PC-9 (cell line): Measurements from ENCODE around the gene RILP. TPM values are rescaled to one million over a fixed set of nuclear protein-coding genes. Genes with fewer than 3 reads are reported as not detected.
A peak's percentile ranks its signal among the peaks of the same experiment; 100 is the strongest.
"Not testable (repeated sequence)": the region's sequence is repeated elsewhere in the genome, so short reads cannot be mapped to it uniquely, and the experiment has no call there.

Experiments used
- BruUV-seq: library from RNA; stranded (reverse); fragments of 400-500 nt; replicated peaks from 2 replicates; lab custom pipeline; 2021; lab: Mats Ljungman, UMichigan
- CTCF ChIA-PET: fragments of 300-600 bp; sonication (Branson Sonifier 250); formaldehyde crosslinking; loops from one replicate; lab custom pipeline; 2022; ENCODE audit warnings: antibody characterized with exemption; lab: Charles Lee
- POLR2A ChIA-PET: fragments of 300-600 bp; sonication (Branson Sonifier 250); formaldehyde crosslinking; loops from one replicate; lab custom pipeline; 2022; ENCODE audit warnings: antibody characterized with exemption; ENCODE audit not compliant: unreplicated experiment; lab: Charles Lee
- DNase-seq, 2 experiments: peaks; one replicate each; pipeline versions ENCODE4 v3.0.0 to v3.0.0-alpha.2; 2015 to 2022; ENCODE audit warnings: mixed read lengths in 1 of 2
- H2AFZ ChIP-seq: fragments of 200-600 bp; sonication (generic); 2 replicates; pipeline ENCODE4 v1.8.1; 2017; ENCODE audit warnings: antibody characterized with exemption
- H3F3A ChIP-seq: fragments of 200-600 bp; sonication (generic); 2 replicates; pipeline ENCODE4 v1.8.1; 2017; ENCODE audit warnings: antibody characterized with exemption, mild to moderate bottlenecking, low read depth; ENCODE audit not compliant: insufficient read depth
- H3K27ac ChIP-seq: fragments of 200-600 bp; sonication (generic); 2 replicates; pipeline ENCODE4 v1.6.1; 2016; ENCODE audit warnings: mixed run types
- H3K27me3 ChIP-seq: fragments of 200-600 bp; sonication (generic); 2 replicates; pipeline ENCODE4 v1.6.1; 2016; ENCODE audit warnings: low read depth, mixed run types; ENCODE audit not compliant: insufficient read depth
- H3K36me3 ChIP-seq: fragments of 200-600 bp; sonication (generic); 2 replicates; pipeline ENCODE4 v1.6.1; 2016; ENCODE audit warnings: low read depth, mixed run types
- H3K4me1 ChIP-seq: fragments of 200-600 bp; sonication (generic); replicated peaks from 2 replicates; pipeline ENCODE4 v1.6.1; 2016; ENCODE audit warnings: mixed run types; ENCODE audit not compliant: insufficient read depth
- H3K4me2 ChIP-seq: fragments of 200-600 bp; sonication (generic); 2 replicates; pipeline ENCODE4 v1.6.1; 2017; ENCODE audit warnings: mixed run types
- H3K4me3 ChIP-seq: fragments of 200-600 bp; sonication (generic); 2 replicates; pipeline ENCODE4 v1.6.1; 2016; ENCODE audit warnings: mixed run types
- H3K79me2 ChIP-seq: fragments of 200-600 bp; sonication (generic); 2 replicates; pipeline ENCODE4 v1.6.1; 2017; ENCODE audit warnings: low read depth, mixed run types
- H3K9me2 ChIP-seq: fragments of 200-600 bp; sonication (generic); 2 replicates; pipeline ENCODE4 v1.8.1; 2017; ENCODE audit warnings: mild to moderate bottlenecking; ENCODE audit not compliant: insufficient read depth
- H3K9me3 ChIP-seq: fragments of 200-600 bp; sonication (generic); 2 replicates; pipeline ENCODE4 v1.8.1; 2016; ENCODE audit warnings: low read depth; ENCODE audit not compliant: insufficient read depth
- H4K20me1 ChIP-seq: fragments of 200-600 bp; sonication (generic); 2 replicates; pipeline ENCODE4 v1.8.1; 2017; ENCODE audit not compliant: insufficient read depth
- CTCF ChIP-seq: fragments of 200-600 bp; sonication (generic); conservative IDR thresholded peaks from 2 replicates; pipeline ENCODE4 v1.6.1; 2017; ENCODE audit warnings: mixed run types, antibody characterized with exemption, mild to moderate bottlenecking, moderate library complexity
- EZH2 ChIP-seq: fragments of 200-600 bp; sonication (generic); IDR thresholded peaks from 2 replicates; pipeline ENCODE4 v1.8.0; 2017; ENCODE audit warnings: antibody characterized with exemption, low read depth
- intact Hi-C: fragments of 100-400 bp; cut with micrococcal nuclease; formaldehyde crosslinking; loops from one replicate; pipeline ENCODE4 v1.10.0; 2022; ENCODE audit not compliant: unreplicated experiment
- total RNA-seq: library from RNA; stranded (reverse); gene quantifications from 2 replicates; pipeline ENCODE4 v1.2.3, GENCODE V29; 2021

RILP gene
- total RNA-seq, 1 experiment from 2014 or later = 9.6 TPM

GRCh38 chr17:1676401-1676800, 26.7 kb upstream of the RILP start:
- no peak for DNase-seq
- Histone ChIP-seq H3K36me3 (peaks cover 82% of the 10 kb centered on the region), H3K9me2 (no peaks in the 10 kb centered on the region), H3K4me2 (no peak overlapping the region), H3K4me1 (no peaks in the 10 kb centered on the region), H3K9me3 (no peaks in the 10 kb centered on the region), H3K27me3 (no peaks in the 10 kb centered on the region), H2AFZ (no peak overlapping the region), H3K4me3 (no peak overlapping the region), H4K20me1 (peaks cover 28% of the 10 kb centered on the region; the same call in 1 of the 2 replicates), H3F3A (peaks cover 38% of the 10 kb centered on the region), H3K79me2 (peaks cover 23% of the 10 kb centered on the region; the same call in 1 of the 2 replicates), H3K27ac (no peak overlapping the region)
- BruUV-seq = no TSS peak
- no peak for TF ChIP-seq EZH2
- TF ChIP-seq CTCF = no peak
- ChIA-PET POLR2A (no interaction called here), CTCF (interaction anchor here (0.6 kb wide), 1 partner anchor 10 kb away, joined by 4 read pairs; no protein-coding TSS in a partner anchor)
- intact Hi-C loops = no loop called here

- Histone ChIP-seq H3F3A (peaks cover 52% of the 10 kb centered on the region), H2AFZ (no peak overlapping the region), H3K27me3 (no peaks in the 10 kb centered on the region), H4K20me1 (peaks cover 24% of the 10 kb centered on the region), H3K27ac (no peak overlapping the region), H3K36me3 (peaks cover 69% of the 10 kb centered on the region), H3K4me2 (no peak overlapping the region), H3K4me3 (no peak overlapping the region), H3K9me2 (no peaks in the 10 kb centered on the region), H3K79me2 (peaks cover 9% of the 10 kb centered on the region; the same call in 1 of the 2 replicates), H3K9me3 (no peaks in the 10 kb centered on the region), H3K4me1 (no peaks in the 10 kb centered on the region)
- POLR2A ChIA-PET = no interaction called here
- CTCF ChIA-PET = no interaction called here
- peak in 1 of 2 experiments; percentile 17 for DNase-seq
- TF ChIP-seq EZH2 (no peak), CTCF (no peak)
- BruUV-seq = no TSS peak
- intact Hi-C loops = no loop called here
These were observed 23.5 kb upstream of the RILP start for GRCh38 chr17:1673041-1673785.

- Histone ChIP-seq H3F3A (peaks cover 49% of the 10 kb centered on the region; the same call in 1 of the 2 replicates), H3K36me3 (peaks cover 73% of the 10 kb centered on the region), H4K20me1 (peaks cover 56% of the 10 kb centered on the region), H3K79me2 (peaks cover 17% of the 10 kb centered on the region; the same call in 1 of the 2 replicates)
- H3K4me1 ChIP-seq, H3K4me2 ChIP-seq, BruUV-seq, CTCF ChIA-PET, H3K9me2 ChIP-seq, H2AFZ ChIP-seq, H3K9me3 ChIP-seq, H3K4me3 ChIP-seq, POLR2A ChIA-PET, H3K27me3 ChIP-seq, intact Hi-C loops, H3K27ac ChIP-seq, DNase-seq: not testable (repeated sequence)
These were observed 14.3 kb upstream of the RILP start for GRCh38 chr17:1663934-1664333.
